PC-9 (cell line): Measurements from ENCODE around the gene MACROD2. TPM values are rescaled to one million over a fixed set of nuclear protein-coding genes. Genes with fewer than 3 reads are reported as not detected.

ENCODE experiments used
- BruUV-seq: library from RNA; stranded (reverse); fragments of 400-500 nt; replicated peaks from 2 replicates; lab custom pipeline; 2021; lab: Mats Ljungman, UMichigan
- CTCF ChIA-PET: fragments of 300-600 bp; sonication (Branson Sonifier 250); formaldehyde crosslinking; loops from one replicate; lab custom pipeline; 2022; ENCODE audit warnings: antibody characterized with exemption; lab: Charles Lee
- POLR2A ChIA-PET: fragments of 300-600 bp; sonication (Branson Sonifier 250); formaldehyde crosslinking; loops from one replicate; lab custom pipeline; 2022; ENCODE audit warnings: antibody characterized with exemption; ENCODE audit not compliant: unreplicated experiment; lab: Charles Lee
- DNase-seq, 2 experiments: peaks; one replicate each; pipeline versions ENCODE4 v3.0.0 to v3.0.0-alpha.2; 2015 to 2022; ENCODE audit warnings: mixed read lengths in 1 of 2
- H2AFZ ChIP-seq: fragments of 200-600 bp; sonication (generic); 2 replicates; pipeline ENCODE4 v1.8.1; 2017; ENCODE audit warnings: antibody characterized with exemption
- H3F3A ChIP-seq: fragments of 200-600 bp; sonication (generic); 2 replicates; pipeline ENCODE4 v1.8.1; 2017; ENCODE audit warnings: antibody characterized with exemption, mild to moderate bottlenecking, low read depth; ENCODE audit not compliant: insufficient read depth
- H3K27ac ChIP-seq: fragments of 200-600 bp; sonication (generic); 2 replicates; pipeline ENCODE4 v1.6.1; 2016; ENCODE audit warnings: mixed run types
- H3K27me3 ChIP-seq: fragments of 200-600 bp; sonication (generic); 2 replicates; pipeline ENCODE4 v1.6.1; 2016; ENCODE audit warnings: low read depth, mixed run types; ENCODE audit not compliant: insufficient read depth
- H3K36me3 ChIP-seq: fragments of 200-600 bp; sonication (generic); 2 replicates; pipeline ENCODE4 v1.6.1; 2016; ENCODE audit warnings: low read depth, mixed run types
- H3K4me1 ChIP-seq: fragments of 200-600 bp; sonication (generic); replicated peaks from 2 replicates; pipeline ENCODE4 v1.6.1; 2016; ENCODE audit warnings: mixed run types; ENCODE audit not compliant: insufficient read depth
- H3K4me2 ChIP-seq: fragments of 200-600 bp; sonication (generic); 2 replicates; pipeline ENCODE4 v1.6.1; 2017; ENCODE audit warnings: mixed run types
- H3K4me3 ChIP-seq: fragments of 200-600 bp; sonication (generic); 2 replicates; pipeline ENCODE4 v1.6.1; 2016; ENCODE audit warnings: mixed run types
- H3K79me2 ChIP-seq: fragments of 200-600 bp; sonication (generic); 2 replicates; pipeline ENCODE4 v1.6.1; 2017; ENCODE audit warnings: low read depth, mixed run types
- H3K9me2 ChIP-seq: fragments of 200-600 bp; sonication (generic); 2 replicates; pipeline ENCODE4 v1.8.1; 2017; ENCODE audit warnings: mild to moderate bottlenecking; ENCODE audit not compliant: insufficient read depth
- H3K9me3 ChIP-seq: fragments of 200-600 bp; sonication (generic); 2 replicates; pipeline ENCODE4 v1.8.1; 2016; ENCODE audit warnings: low read depth; ENCODE audit not compliant: insufficient read depth
- H4K20me1 ChIP-seq: fragments of 200-600 bp; sonication (generic); 2 replicates; pipeline ENCODE4 v1.8.1; 2017; ENCODE audit not compliant: insufficient read depth
- CTCF ChIP-seq: fragments of 200-600 bp; sonication (generic); conservative IDR thresholded peaks from 2 replicates; pipeline ENCODE4 v1.6.1; 2017; ENCODE audit warnings: mixed run types, antibody characterized with exemption, mild to moderate bottlenecking, moderate library complexity
- EZH2 ChIP-seq: fragments of 200-600 bp; sonication (generic); IDR thresholded peaks from 2 replicates; pipeline ENCODE4 v1.8.0; 2017; ENCODE audit warnings: antibody characterized with exemption, low read depth
- intact Hi-C: fragments of 100-400 bp; cut with micrococcal nuclease; formaldehyde crosslinking; loops from one replicate; pipeline ENCODE4 v1.10.0; 2022; ENCODE audit not compliant: unreplicated experiment
- total RNA-seq: library from RNA; stranded (reverse); gene quantifications from 2 replicates; pipeline ENCODE4 v1.2.3, GENCODE V29; 2021

Gene MACROD2
- total RNA-seq, 1 experiment from 2014 or later = 11.4 TPM

DNA sequence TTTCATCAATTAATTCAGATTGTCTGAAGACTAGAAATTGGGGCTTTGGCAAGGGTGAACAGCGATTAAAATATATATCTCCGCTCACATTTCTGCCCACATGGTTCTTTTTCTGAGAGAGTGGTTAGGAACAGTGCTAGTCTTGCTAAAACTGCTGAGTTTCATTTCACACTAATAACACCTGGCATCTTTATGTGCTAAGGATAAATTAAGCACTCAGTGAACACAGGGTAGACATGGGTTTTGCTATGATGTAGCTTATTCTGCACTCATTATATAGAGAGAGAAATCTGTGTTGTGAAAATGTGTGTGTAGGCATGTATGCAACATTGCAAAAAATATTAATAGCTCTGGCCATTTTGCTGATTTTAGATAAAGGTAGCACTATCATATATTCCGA lies 965.5 kb downstream of the MACROD2 start:
- Histone ChIP-seq H3K9me2 (no peaks in the 10 kb centered on the region), H3K4me1 (peaks cover 15% of the 10 kb centered on the region), H3K79me2 (no peaks in the 10 kb centered on the region), H4K20me1 (no peaks in the 10 kb centered on the region), H3K36me3 (no peaks in the 10 kb centered on the region), H3K4me2 (no peak overlapping the region), H3K9me3 (no peaks in the 10 kb centered on the region), H2AFZ (no peak overlapping the region), H3K4me3 (no peak overlapping the region), H3F3A (peaks cover 9% of the 10 kb centered on the region), H3K27me3 (no peaks in the 10 kb centered on the region), H3K27ac (no peak overlapping the region)
- TF ChIP-seq CTCF = no peak
- no peak for TF ChIP-seq EZH2
- intact Hi-C loops = loop anchor here (5.0 to 10.0 kb wide), 2 partner anchors 44 to 86 kb away; no protein-coding TSS in a partner anchor
- no TSS peak for BruUV-seq
- ChIA-PET POLR2A (no interaction called here), CTCF (no interaction called here)
- DNase-seq = no peak

DNA sequence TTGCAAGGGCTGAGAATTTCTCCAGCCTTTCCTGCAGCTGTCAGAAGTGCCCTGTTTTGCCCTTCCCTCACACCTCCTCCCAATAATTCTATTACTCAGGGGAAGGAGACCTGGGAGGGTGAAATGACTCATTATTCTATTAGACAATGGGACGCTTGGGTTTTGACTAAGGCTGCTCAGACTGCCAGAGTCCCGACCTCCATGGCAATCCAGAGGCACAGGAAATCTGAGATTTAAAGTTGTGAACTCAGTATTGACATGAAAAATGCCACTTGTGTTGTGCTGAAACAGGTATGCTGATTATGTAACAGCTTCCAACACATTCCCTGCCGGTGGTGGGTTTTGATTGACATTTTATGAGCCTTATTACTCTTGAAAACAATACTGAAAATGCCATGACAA lies 967.9 kb downstream of the MACROD2 start:
- Histone ChIP-seq H4K20me1 (no peaks in the 10 kb centered on the region), H3K27me3 (no peaks in the 10 kb centered on the region), H3F3A (peaks cover 9% of the 10 kb centered on the region), H3K4me3 (peak overlapping the region; percentile 29; the same call in 1 of the 2 replicates), H3K4me1 (peaks cover 6% of the 10 kb centered on the region; the same call in 1 of the 2 replicates), H3K27ac (peak overlapping the region; percentile 69), H3K79me2 (no peaks in the 10 kb centered on the region), H3K9me3 (no peaks in the 10 kb centered on the region), H3K9me2 (no peaks in the 10 kb centered on the region), H2AFZ (peak overlapping the region; percentile 22; the same call in 1 of the 2 replicates), H3K36me3 (no peaks in the 10 kb centered on the region), H3K4me2 (peak overlapping the region; percentile 47)
- no TSS peak for BruUV-seq
- TF ChIP-seq CTCF (no peak), EZH2 (no peak)
- ChIA-PET POLR2A (no interaction called here), CTCF (no interaction called here)
- peak; percentile 48 to 90 for DNase-seq
- intact Hi-C loops = loop anchor here (2.0 to 10.0 kb wide), 3 partner anchors 46 to 250 kb away; no protein-coding TSS in a partner anchor

DNA sequence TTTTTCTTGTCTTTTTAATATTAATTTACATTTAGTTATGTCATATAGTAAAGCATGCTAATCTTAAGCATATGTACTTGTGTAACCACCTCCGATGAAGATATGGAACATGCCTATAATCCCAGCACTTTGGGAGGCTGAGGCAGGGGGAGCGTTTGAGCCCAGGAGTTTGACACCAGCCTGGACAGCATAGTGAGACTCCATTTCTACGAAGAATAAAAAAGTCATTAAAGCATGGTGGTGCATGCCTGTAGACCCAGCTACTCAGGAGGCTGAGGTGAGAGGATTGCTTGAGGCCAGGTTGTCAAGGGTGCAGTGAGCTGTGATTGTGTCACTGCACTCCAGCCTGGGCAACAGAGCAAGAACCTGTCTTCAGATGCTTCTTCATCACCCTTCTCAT lies 970.9 kb downstream of the MACROD2 start:
- peaks cover 9% of the 10 kb centered on the region for H3F3A ChIP-seq
- H3K9me2 ChIP-seq = no peaks in the 10 kb centered on the region
- POLR2A ChIA-PET = no interaction called here
- H3K4me1 ChIP-seq = peaks cover 6% of the 10 kb centered on the region; the same call in 1 of the 2 replicates
- intact Hi-C loops = loop anchor here (10.0 kb wide), 1 partner anchor 91 kb away; no protein-coding TSS in a partner anchor
- no peak overlapping the region for H2AFZ ChIP-seq
- DNase-seq = no peak
- no peak overlapping the region for H3K27ac ChIP-seq
- no peaks in the 10 kb centered on the region for H3K27me3 ChIP-seq
- H3K4me2 ChIP-seq = no peak overlapping the region
- no peaks in the 10 kb centered on the region for H3K36me3 ChIP-seq
- no TSS peak for BruUV-seq
- H4K20me1 ChIP-seq = no peaks in the 10 kb centered on the region
- H3K9me3 ChIP-seq = no peaks in the 10 kb centered on the region
- CTCF ChIA-PET = interaction anchor here (0.6 kb wide), 1 partner anchor 629 kb away, joined by 3 read pairs; the partner anchor contains the start of gene FLRT3
- H3K4me3 ChIP-seq = no peak overlapping the region
- TF ChIP-seq CTCF (no peak), EZH2 (no peak)
- no peaks in the 10 kb centered on the region for H3K79me2 ChIP-seq
